ENCODE data around the gene EN2.

GRCh38 chr7:155455132-155455693 lies 2.7 kb upstream of the EN2 start:
- TF ChIP-seq CTCF (IDR thresholded peaks at IDR 0.05), result no peak
- TF ChIP-seq EZH2 (IDR thresholded peaks at IDR 0.05; ENCODE audit: borderline replicate concordance, insufficient read depth, low read depth, low read length, poor library complexity, severe bottlenecking), result peak; percentile 20
